ENCODE measurements around the gene ZFAND3.

- TF ChIP-seq POLR2AphosphoS5 (IDR thresholded peaks at IDR 0.05) (no peak), POLR2A (IDR thresholded peaks at IDR 0.05; ENCODE audit: low read depth) (no peak)
- TF ChIP-seq, protein P1, sequence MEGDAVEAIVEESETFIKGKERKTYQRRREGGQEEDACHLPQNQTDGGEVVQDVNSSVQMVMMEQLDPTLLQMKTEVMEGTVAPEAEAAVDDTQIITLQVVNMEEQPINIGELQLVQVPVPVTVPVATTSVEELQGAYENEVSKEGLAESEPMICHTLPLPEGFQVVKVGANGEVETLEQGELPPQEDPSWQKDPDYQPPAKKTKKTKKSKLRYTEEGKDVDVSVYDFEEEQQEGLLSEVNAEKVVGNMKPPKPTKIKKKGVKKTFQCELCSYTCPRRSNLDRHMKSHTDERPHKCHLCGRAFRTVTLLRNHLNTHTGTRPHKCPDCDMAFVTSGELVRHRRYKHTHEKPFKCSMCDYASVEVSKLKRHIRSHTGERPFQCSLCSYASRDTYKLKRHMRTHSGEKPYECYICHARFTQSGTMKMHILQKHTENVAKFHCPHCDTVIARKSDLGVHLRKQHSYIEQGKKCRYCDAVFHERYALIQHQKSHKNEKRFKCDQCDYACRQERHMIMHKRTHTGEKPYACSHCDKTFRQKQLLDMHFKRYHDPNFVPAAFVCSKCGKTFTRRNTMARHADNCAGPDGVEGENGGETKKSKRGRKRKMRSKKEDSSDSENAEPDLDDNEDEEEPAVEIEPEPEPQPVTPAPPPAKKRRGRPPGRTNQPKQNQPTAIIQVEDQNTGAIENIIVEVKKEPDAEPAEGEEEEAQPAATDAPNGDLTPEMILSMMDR (IDR thresholded peaks at IDR 0.05): no peak
These were observed 220.0 kb downstream of the ZFAND3 start for GRCh38 chr6:38039502-38039901.
